Measurements from ENCODE around the gene NMRK2. TPM values are rescaled to one million over a fixed set of nuclear protein-coding genes. Genes with fewer than 3 reads are reported as not detected.

The NMRK2 gene
- total and polyA plus RNA-seq, 2 of the 13 experiments (the other 11 are each of a cell fraction or from before 2014, with no cell fraction given): not detected

- ChIA-PET POLR2A (interaction anchor here (4.4 to 7.4 kb wide), 2 partner anchors 11 to 14 kb away, joined by 56 to 118 read pairs; partner anchors contain the start of gene DAPK3), CTCF (ENCODE audit: low intra/inter-chr PET ratio, low total read pairs) (no interaction called here)
- Histone ChIP-seq H4K20me1 (ENCODE audit: insufficient read depth, low read length) (peaks cover 79% of the 10 kb centered on the region), H3K4me3 (replicated peaks in 1 of 3; ENCODE audit: insufficient read depth in 1 of 3, low read depth in 2 of 3, low read length in 3 of 3) (no peak overlapping the region), H3K4me1 (ENCODE audit: insufficient read depth, low read length) (peaks cover 50% of the 10 kb centered on the region), H3K9me3 (ENCODE audit: low read length) (no peaks in the 10 kb centered on the region), H3K36me3 (replicated peaks in 1 of 2; ENCODE audit: control insufficient read depth in 1 of 2, insufficient read depth in 2 of 2, low read length in 2 of 2) (peaks cover 64 to 73% of the 10 kb centered on the region in 2 experiments), H3K79me2 (ENCODE audit: insufficient read depth, low read length) (peaks cover 50% of the 10 kb centered on the region), H2AFZ (ENCODE audit: low read length) (no peak overlapping the region), H3K4me2 (ENCODE audit: low read depth, low read length) (0 out of 2 replicates have a peak overlapping the region, but pooled peaks have one; percentile 5), H3K27me3 (ENCODE audit: control insufficient read depth in 1 of 2, insufficient read depth in 2 of 2, low read length in 2 of 2) (no peaks in the 10 kb centered on the region; a peak in 1 of 5 replicates), H3K27ac (ENCODE audit: extremely low read length, insufficient read depth, low read length) (no peak overlapping the region), H3K9ac (ENCODE audit: insufficient read depth, low read depth, low read length) (no peak overlapping the region)
- in situ Hi-C loops (cut with HindIII; ENCODE audit: extremely low pct_ligation_motif_present, low pct_unique_long_range_greater_than_20kb) (no loop called here), intact Hi-C loops (cut with micrococcal nuclease; ENCODE audit: unreplicated experiment) (no loop called here)
- FAIRE-seq: no peak
- WGBS (ENCODE audit: low lambda C conversion rate): 97% methylated on average over 17 of the region's 39 CpGs
- ATAC-seq: no peak
- no TSS peak for BruUV-seq (replicated peaks)
- no peak for DNase-seq (ENCODE audit: low spot score)
- TF ChIP-seq RBFOX2 (IDR thresholded peaks at IDR 0.05; ENCODE audit: low read depth, low read length) (peak; percentile 25), ZNF547 (CRISPR knock-in tag; IDR thresholded peaks at IDR 0.05) (no peak), HNRNPL (IDR thresholded peaks at IDR 0.05; ENCODE audit: low read depth, low read length) (0 out of 2 replicates have a peak, but pooled peaks have one; percentile 46), ZSCAN22 (CRISPR knock-in tag; IDR thresholded peaks at IDR 0.05) (no peak), ZMYM2 (CRISPR knock-in tag; IDR thresholded peaks at IDR 0.05) (no peak), PBX2 (CRISPR knock-in tag; IDR thresholded peaks at IDR 0.05) (no peak), ZFP1 (CRISPR knock-in tag; IDR thresholded peaks at IDR 0.05) (no peak), ZNF142 (CRISPR knock-in tag; IDR thresholded peaks at IDR 0.05) (0 out of 2 replicates have a peak, but pooled peaks have one; percentile 2), SIN3B (IDR thresholded peaks at IDR 0.05; ENCODE audit: low read length) (no peak), HES4 (CRISPR knock-in tag; IDR thresholded peaks at IDR 0.05; ENCODE audit: borderline replicate concordance) (0 out of 2 replicates have a peak, but pooled peaks have one; percentile 22), ETS1 (CRISPR knock-in tag; IDR thresholded peaks at IDR 0.05) (no peak)
- TF ChIP-seq, protein P1, sequence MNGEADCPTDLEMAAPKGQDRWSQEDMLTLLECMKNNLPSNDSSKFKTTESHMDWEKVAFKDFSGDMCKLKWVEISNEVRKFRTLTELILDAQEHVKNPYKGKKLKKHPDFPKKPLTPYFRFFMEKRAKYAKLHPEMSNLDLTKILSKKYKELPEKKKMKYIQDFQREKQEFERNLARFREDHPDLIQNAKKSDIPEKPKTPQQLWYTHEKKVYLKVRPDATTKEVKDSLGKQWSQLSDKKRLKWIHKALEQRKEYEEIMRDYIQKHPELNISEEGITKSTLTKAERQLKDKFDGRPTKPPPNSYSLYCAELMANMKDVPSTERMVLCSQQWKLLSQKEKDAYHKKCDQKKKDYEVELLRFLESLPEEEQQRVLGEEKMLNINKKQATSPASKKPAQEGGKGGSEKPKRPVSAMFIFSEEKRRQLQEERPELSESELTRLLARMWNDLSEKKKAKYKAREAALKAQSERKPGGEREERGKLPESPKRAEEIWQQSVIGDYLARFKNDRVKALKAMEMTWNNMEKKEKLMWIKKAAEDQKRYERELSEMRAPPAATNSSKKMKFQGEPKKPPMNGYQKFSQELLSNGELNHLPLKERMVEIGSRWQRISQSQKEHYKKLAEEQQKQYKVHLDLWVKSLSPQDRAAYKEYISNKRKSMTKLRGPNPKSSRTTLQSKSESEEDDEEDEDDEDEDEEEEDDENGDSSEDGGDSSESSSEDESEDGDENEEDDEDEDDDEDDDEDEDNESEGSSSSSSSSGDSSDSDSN (CRISPR knock-in tag; IDR thresholded peaks at IDR 0.05): 0 out of 2 replicates have a peak, but pooled peaks have one; percentile 3
These were observed 49.1 kb downstream of the NMRK2 start for GRCh38 chr19:3981736-3982681.
